GM23248 (cell line): ENCODE measurements around the gene SPRED1. TPM values are rescaled to one million over a fixed set of nuclear protein-coding genes. Genes with fewer than 3 reads are reported as not detected.

Experiments used
- DNase-seq: peaks from one replicate; pipeline ENCODE4 v3.0.0-alpha.2; 2015
- H2AFZ ChIP-seq: fragments of 200-600 bp; sonication (generic); 2 replicates; pipeline ENCODE4 v1.6.1; 2016; ENCODE audit warnings: antibody characterized with exemption
- H3F3A ChIP-seq: fragments of 200-600 bp; sonication (generic); 2 replicates; pipeline ENCODE4 v1.6.1; 2016; ENCODE audit warnings: mild to moderate bottlenecking, antibody characterized with exemption, mixed run types; ENCODE audit not compliant: insufficient read depth
- H3K27ac ChIP-seq: fragments of 200-600 bp; sonication (generic); 2 replicates; pipeline ENCODE4 v1.5.1; 2016; ENCODE audit warnings: mild to moderate bottlenecking
- H3K27me3 ChIP-seq: fragments of 200-600 bp; sonication (generic); replicated peaks from 2 replicates; pipeline ENCODE4 v1.6.1; 2016; ENCODE audit warnings: mild to moderate bottlenecking; ENCODE audit not compliant: insufficient read depth
- H3K36me3 ChIP-seq: fragments of 200-600 bp; sonication (generic); 2 replicates; pipeline ENCODE4 v1.6.1; 2016; ENCODE audit warnings: low read depth, mild to moderate bottlenecking
- H3K4me1 ChIP-seq: fragments of 200-600 bp; sonication (generic); 2 replicates; pipeline ENCODE4 v1.6.1; 2016; ENCODE audit warnings: mild to moderate bottlenecking; ENCODE audit not compliant: insufficient read depth
- H3K4me2 ChIP-seq: fragments of 200-600 bp; sonication (generic); one replicate; pipeline ENCODE4 v1.6.1; 2016; ENCODE audit warnings: mild to moderate bottlenecking; ENCODE audit not compliant: unreplicated experiment
- H3K4me3 ChIP-seq: fragments of 200-600 bp; sonication (generic); 2 replicates; pipeline ENCODE4 v1.5.1; 2016; ENCODE audit warnings: mild to moderate bottlenecking
- H3K79me2 ChIP-seq: fragments of 200-600 bp; sonication (generic); 2 replicates; pipeline ENCODE4 v1.6.1; 2016; ENCODE audit warnings: mild to moderate bottlenecking; ENCODE audit not compliant: insufficient read depth
- H3K9ac ChIP-seq: fragments of 200-600 bp; sonication (generic); 2 replicates; pipeline ENCODE4 v1.6.1; 2016; ENCODE audit warnings: mild to moderate bottlenecking
- H3K9me2 ChIP-seq: fragments of 200-600 bp; sonication (generic); 2 replicates; pipeline ENCODE4 v1.6.1; 2016; ENCODE audit warnings: mixed run types, mild to moderate bottlenecking, moderate library complexity; ENCODE audit not compliant: insufficient read depth
- H3K9me3 ChIP-seq: fragments of 200-600 bp; sonication (generic); one replicate; pipeline ENCODE4 v1.6.1; 2017; ENCODE audit warnings: low read depth
- H4K20me1 ChIP-seq: fragments of 200-600 bp; sonication (generic); 2 replicates; pipeline ENCODE4 v1.6.0; 2016; ENCODE audit not compliant: insufficient read depth
- EZH2 ChIP-seq: fragments of 200-600 bp; sonication (generic); IDR thresholded peaks from 2 replicates; pipeline ENCODE4 v1.6.1; 2018; ENCODE audit warnings: antibody characterized with exemption, mild to moderate bottlenecking; ENCODE audit not compliant: insufficient read depth, poor library complexity, severe bottlenecking
- EZH2phosphoT487 ChIP-seq: fragments of 200-600 bp; sonication (generic); IDR thresholded peaks from 2 replicates; pipeline ENCODE4 v1.6.1; 2018; ENCODE audit warnings: antibody characterized with exemption, moderate library complexity, mild to moderate bottlenecking, low read depth; ENCODE audit not compliant: insufficient read depth
- WGBS, 2 experiments: methylation state at CpG; one replicate each; pipeline ENCODE4 v1.1.6; 2015 to 2017; ENCODE audit warnings: low lambda C conversion rate in 2 of 2, low coverage in 1 of 2; ENCODE audit errors: missing lambda C conversion rate in 2 of 2; 5-methylcytosine and 5-hydroxymethylcytosine counted together
- in situ Hi-C: fragments of 300-500 bp; cut with MboI; formaldehyde crosslinking; loops from 2 replicates; pipeline ENCODE4 v1.15.0; 2020
- polyA plus RNA-seq: library from polyadenylated mRNA; unstranded; fragments of >200 nt; fragmentation: Nextera tagmentation; extraction: Ambion mirVana; gene quantifications from 2 replicates; pipeline ENCODE4 v1.2.1, GENCODE V29; 2016
- total RNA-seq: library from RNA; depleted of rRNA; stranded (reverse); fragments of >200 nt; shearing (Covaris generic); gene quantifications from 2 replicates; pipeline ENCODE4 v1.2.3, GENCODE V29; 2014

Gene SPRED1
- total and polyA plus RNA-seq, 2 experiments from 2014 or later: 11.6 to 34.0 TPM

DNA sequence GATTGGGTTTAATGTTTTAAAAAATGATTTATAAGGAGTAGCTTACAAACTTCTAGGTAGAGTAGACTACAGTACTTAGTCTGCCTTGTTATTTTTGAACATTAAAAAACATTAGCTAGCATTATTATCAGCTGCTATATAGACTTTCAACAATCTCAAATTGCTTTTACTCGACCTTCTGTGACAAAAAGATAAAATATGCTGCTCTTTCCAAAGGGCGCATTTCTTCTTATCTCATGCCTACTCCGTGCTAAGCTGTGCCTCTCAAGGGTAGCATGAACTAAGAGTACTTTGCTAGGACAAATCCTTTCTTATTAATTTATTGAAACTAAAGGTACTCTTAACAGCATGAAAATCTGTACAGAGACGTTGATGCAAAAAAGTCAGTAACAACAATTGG is 71.3 kb downstream of the SPRED1 start:
- in situ Hi-C loops: no loop called here
- H3K9me3 ChIP-seq: no peaks in the 10 kb centered on the region
- no peak overlapping the region for H3K4me3 ChIP-seq
- H3F3A ChIP-seq: no peaks in the 10 kb centered on the region
- no peak for DNase-seq
- H3K36me3 ChIP-seq: peaks cover 49% of the 10 kb centered on the region
- H3K4me2 ChIP-seq: no peak overlapping the region
- peaks cover 8% of the 10 kb centered on the region; the same call in 1 of the 2 replicates for H3K4me1 ChIP-seq
- WGBS, 2 experiments: 77 to 79% methylated on average over 4 of the region's 4 CpGs
- no peak overlapping the region for H3K9ac ChIP-seq
- peaks cover 97% of the 10 kb centered on the region for H3K79me2 ChIP-seq
- no peak overlapping the region for H2AFZ ChIP-seq
- H3K27ac ChIP-seq: no peak overlapping the region
- H4K20me1 ChIP-seq: peaks cover 5% of the 10 kb centered on the region; the same call in 1 of the 2 replicates
- TF ChIP-seq EZH2 (no peak), EZH2phosphoT487 (no peak)
- H3K9me2 ChIP-seq: no peaks in the 10 kb centered on the region
- no peaks in the 10 kb centered on the region for H3K27me3 ChIP-seq

DNA sequence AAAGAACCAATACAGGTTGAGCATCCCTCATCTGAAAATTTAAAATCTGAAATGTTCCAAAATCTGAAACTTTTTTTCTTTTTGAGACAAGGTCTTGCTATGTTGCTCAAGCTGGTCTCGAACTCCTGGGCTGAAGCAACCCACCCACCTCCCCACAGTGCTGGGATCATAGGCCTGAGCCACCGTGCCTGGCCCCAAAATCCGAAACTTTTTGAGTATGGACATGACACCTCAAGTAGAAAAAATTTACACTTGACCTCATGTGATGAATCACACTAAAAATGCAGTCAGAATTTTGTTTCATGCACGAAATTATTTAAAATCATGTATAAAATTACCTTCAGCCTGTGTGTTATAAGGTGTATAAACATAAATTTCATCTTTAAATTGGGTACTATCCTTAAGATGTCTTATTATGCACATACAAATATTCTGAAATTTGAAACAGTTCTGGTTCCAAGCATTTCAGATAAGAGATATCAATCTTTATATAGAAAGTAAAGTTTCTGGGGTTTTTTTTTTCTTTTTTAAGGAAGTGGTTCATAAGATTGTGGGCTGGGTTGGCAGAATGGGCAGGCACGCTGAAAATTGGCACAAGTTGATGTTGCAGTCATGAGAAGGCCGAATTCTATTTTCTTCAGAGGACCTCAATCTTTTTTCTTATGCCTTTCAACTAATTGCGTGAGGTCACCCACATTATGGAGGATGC is 72.5 kb downstream of the SPRED1 start:
- no peak overlapping the region for H3K4me3 ChIP-seq
- H4K20me1 ChIP-seq: peaks cover 5% of the 10 kb centered on the region; the same call in 1 of the 2 replicates
- H3K27me3 ChIP-seq: no peaks in the 10 kb centered on the region
- H3K27ac ChIP-seq: no peak overlapping the region
- in situ Hi-C loops: no loop called here
- H3K9ac ChIP-seq: no peak overlapping the region
- H3K9me3 ChIP-seq: no peaks in the 10 kb centered on the region
- WGBS, 2 experiments: 93% methylated on average over 7 of the region's 7 CpGs
- H3K36me3 ChIP-seq: peaks cover 46% of the 10 kb centered on the region
- TF ChIP-seq EZH2phosphoT487: no peak
- TF ChIP-seq EZH2: no peak
- no peaks in the 10 kb centered on the region for H3F3A ChIP-seq
- DNase-seq: no peak
- peaks cover 97% of the 10 kb centered on the region for H3K79me2 ChIP-seq
- peaks cover 8% of the 10 kb centered on the region; the same call in 1 of the 2 replicates for H3K4me1 ChIP-seq
- H3K9me2 ChIP-seq: no peaks in the 10 kb centered on the region
- H3K4me2 ChIP-seq: no peak overlapping the region
- H2AFZ ChIP-seq: no peak overlapping the region

DNA sequence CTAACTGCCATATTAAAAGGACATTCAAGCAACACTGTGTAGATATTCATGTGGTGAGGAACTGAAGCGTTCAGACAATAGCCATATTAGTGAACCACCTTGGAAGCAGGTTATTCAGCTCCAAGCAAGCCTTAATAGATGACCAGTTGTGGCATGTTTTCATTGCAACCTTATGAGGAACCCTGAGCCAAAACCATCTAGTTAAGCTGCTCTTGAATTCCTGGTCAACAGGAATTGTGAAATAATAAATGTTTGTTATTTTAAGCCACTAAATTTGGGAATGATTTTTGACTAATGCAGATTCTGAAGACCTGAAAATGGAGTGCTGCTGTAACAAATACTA is 73.0 kb downstream of the SPRED1 start:
- H3K4me2 ChIP-seq: no peak overlapping the region
- no peak overlapping the region for H3K9ac ChIP-seq
- no peaks in the 10 kb centered on the region for H3K9me2 ChIP-seq
- TF ChIP-seq EZH2phosphoT487: no peak
- TF ChIP-seq EZH2: no peak
- peaks cover 2% of the 10 kb centered on the region; the same call in 1 of the 2 replicates for H3K4me1 ChIP-seq
- no peaks in the 10 kb centered on the region for H3K9me3 ChIP-seq
- H3K27me3 ChIP-seq: no peaks in the 10 kb centered on the region
- H3K36me3 ChIP-seq: peaks cover 49% of the 10 kb centered on the region
- in situ Hi-C loops: no loop called here
- no peak overlapping the region for H2AFZ ChIP-seq
- no peak overlapping the region for H3K27ac ChIP-seq
- H4K20me1 ChIP-seq: peaks cover 3% of the 10 kb centered on the region; the same call in 1 of the 2 replicates
- H3F3A ChIP-seq: no peaks in the 10 kb centered on the region
- WGBS, 2 experiments: 91 to 94% methylated on average over 1 of the region's 1 CpG
- no peak overlapping the region for H3K4me3 ChIP-seq
- DNase-seq: no peak
- H3K79me2 ChIP-seq: peaks cover 97% of the 10 kb centered on the region

DNA sequence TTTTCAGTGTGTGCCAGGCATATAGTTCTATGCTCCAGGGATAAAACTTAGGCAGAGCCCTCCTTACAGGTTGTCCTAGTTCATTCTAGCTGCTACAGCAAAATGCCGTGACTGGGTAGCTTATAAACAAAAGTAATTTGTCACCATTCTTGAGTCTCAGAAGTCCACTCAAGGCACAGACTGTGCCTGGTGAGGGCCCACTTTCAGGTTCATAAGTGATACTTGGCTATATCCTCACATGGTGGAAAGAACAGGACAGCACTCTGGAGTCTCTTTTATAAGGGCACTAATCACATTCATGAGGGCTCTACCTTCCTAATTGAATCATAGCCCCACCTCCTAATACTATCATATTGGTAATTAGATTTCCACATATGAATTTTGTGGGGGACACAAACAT is 80.1 kb downstream of the SPRED1 start:
- no peak overlapping the region for H3K4me2 ChIP-seq
- H3K27ac ChIP-seq: no peak overlapping the region
- H3K9me2 ChIP-seq: no peaks in the 10 kb centered on the region
- no peaks in the 10 kb centered on the region for H4K20me1 ChIP-seq
- 95 to 100% methylated on average over 1 of the region's 1 CpG for WGBS, 2 experiments
- no peaks in the 10 kb centered on the region for H3K9me3 ChIP-seq
- H3K4me1 ChIP-seq: no peaks in the 10 kb centered on the region
- no peak overlapping the region for H3K4me3 ChIP-seq
- in situ Hi-C loops: no loop called here
- DNase-seq: no peak
- H3K36me3 ChIP-seq: peaks cover 15% of the 10 kb centered on the region
- TF ChIP-seq EZH2: no peak
- TF ChIP-seq EZH2phosphoT487: no peak
- peaks cover 75% of the 10 kb centered on the region for H3K79me2 ChIP-seq
- H3K27me3 ChIP-seq: no peaks in the 10 kb centered on the region
- H2AFZ ChIP-seq: no peak overlapping the region
- H3F3A ChIP-seq: 0 out of 2 replicates have a peak, but pooled peaks cover 5% of the 10 kb centered on the region
- H3K9ac ChIP-seq: no peak overlapping the region
